ENCODE measurements around the gene NHLRC2. TPM values are rescaled to one million over a fixed set of nuclear protein-coding genes. Genes with fewer than 3 reads are reported as not detected.

Gene NHLRC2
- total and polyA plus RNA-seq, 2 of the 13 experiments (the other 11 are each of a cell fraction or from before 2014, with no cell fraction given): 7.6 to 12.7 TPM

DNA sequence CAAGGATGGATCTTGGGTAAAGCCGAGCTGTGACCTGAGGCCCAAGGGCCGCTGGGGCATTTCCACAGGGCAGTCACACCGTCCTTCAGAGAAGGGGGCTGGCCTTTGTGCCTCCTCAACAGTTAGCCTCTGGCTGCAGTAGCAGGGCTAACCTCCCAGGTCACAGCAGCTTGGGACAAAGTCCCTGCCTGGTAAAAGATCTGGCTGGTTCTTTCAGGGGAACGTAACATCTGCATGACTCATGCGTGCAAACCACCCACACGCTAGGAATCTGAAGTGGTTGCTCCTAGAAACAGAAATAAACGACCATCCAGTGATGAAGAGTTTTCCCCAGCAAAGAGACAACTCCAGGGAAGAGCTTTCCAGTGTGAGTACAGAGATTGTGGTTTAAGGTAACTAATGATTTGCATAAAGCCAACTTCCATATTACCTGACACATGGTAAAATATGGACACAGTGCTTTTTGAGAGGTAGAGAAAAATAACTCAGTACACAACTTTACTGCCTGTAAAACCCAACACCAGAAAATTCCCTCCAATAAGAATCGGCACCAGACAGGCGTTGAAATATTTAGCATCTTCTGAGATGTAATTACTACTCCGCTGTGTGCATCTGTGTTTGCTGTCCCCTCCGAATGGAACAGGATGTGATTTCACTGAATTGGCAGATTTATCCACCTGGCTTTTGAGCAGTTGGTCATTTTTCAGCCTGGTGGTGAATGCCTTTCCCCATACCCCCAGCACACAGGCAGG is 104.3 kb downstream of the NHLRC2 start (continued):
- no peak for TF ChIP-seq MYC (CRISPR knock-in tag; IDR thresholded peaks at IDR 0.05; ENCODE audit: borderline replicate concordance)
- TF ChIP-seq SP5 (CRISPR knock-in tag; IDR thresholded peaks at IDR 0.05; ENCODE audit: borderline replicate concordance, low read depth): no peak
- no peak for TF ChIP-seq ZNF512 (CRISPR knock-in tag; IDR thresholded peaks at IDR 0.05)
- TF ChIP-seq ZNF329 (CRISPR knock-in tag; IDR thresholded peaks at IDR 0.05; ENCODE audit: low read depth): no peak
- TF ChIP-seq ZNF274 (CRISPR knock-in tag; IDR thresholded peaks at IDR 0.05): no peak
- no peak for TF ChIP-seq FLYWCH1 (CRISPR knock-in tag; IDR thresholded peaks at IDR 0.05)
- TF ChIP-seq ZNF234 (CRISPR knock-in tag; conservative IDR thresholded peaks at IDR 0.05): no peak
- no peak for TF ChIP-seq ZNF33A (CRISPR knock-in tag; IDR thresholded peaks at IDR 0.05; ENCODE audit: borderline replicate concordance)
- no peak for TF ChIP-seq ZKSCAN8 (CRISPR knock-in tag; IDR thresholded peaks at IDR 0.05; ENCODE audit: borderline replicate concordance)
- TF ChIP-seq PRPF4 (IDR thresholded peaks at IDR 0.05; ENCODE audit: low read depth, low read length, poor library complexity, severe bottlenecking): no peak
- TF ChIP-seq ZNF205 (CRISPR knock-in tag; IDR thresholded peaks at IDR 0.05): no peak
- no peak for TF ChIP-seq PRDM15 (CRISPR knock-in tag; IDR thresholded peaks at IDR 0.05)
- TF ChIP-seq ZBTB40 (IDR thresholded peaks at IDR 0.05): no peak
- TF ChIP-seq ZBTB40 (CRISPR knock-in tag; IDR thresholded peaks at IDR 0.05): no peak
- peak; percentile 18; the same call in 1 of the 2 replicates for TF ChIP-seq HDAC1 (CRISPR knock-in tag; IDR thresholded peaks at IDR 0.05)
